GM12892 (cell line): Measurements from ENCODE around the gene KIF19.

Source experiments
- POLR2A ChIP-seq: IDR thresholded peaks from 2 replicates; pipeline ENCODE4 v1.6.1; 2011; ENCODE audit warnings: low read depth, low read length, control low read depth
- TAF1 ChIP-seq: IDR thresholded peaks from 2 replicates; pipeline ENCODE4 v1.6.1; 2011; ENCODE audit warnings: low read depth, mild to moderate bottlenecking, control low read depth, low read length, borderline replicate concordance

DNA sequence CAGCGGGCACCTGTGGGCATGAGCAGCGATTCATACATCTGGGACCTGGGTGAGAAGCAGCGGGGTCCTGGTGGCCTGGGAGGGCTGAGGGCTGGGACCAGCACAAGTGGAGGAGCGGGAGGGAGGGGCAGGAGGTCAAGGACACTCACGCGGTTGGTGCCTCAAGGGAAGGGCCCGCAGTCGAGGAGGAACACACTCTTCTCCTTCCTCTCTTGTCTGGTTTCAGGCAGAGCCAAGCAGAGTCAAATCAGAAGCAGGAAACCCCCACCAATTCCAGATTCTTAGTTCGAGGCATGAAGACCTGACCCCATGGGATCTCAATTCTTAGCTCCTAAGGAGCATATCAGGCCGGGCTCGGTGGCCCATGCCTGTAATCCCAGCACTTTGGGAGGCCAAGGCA, 36.3 kb upstream of the KIF19 start:
- TF ChIP-seq TAF1 (no peak), POLR2A (no peak)
